DMS53 treated with DMSO at 0.1 percent for 48 hours (cell line): ENCODE results near the gene CATSPER1.

ENCODE experiments used
- DNase-seq: peaks from one replicate; lab custom pipeline; 2025; ENCODE audit not compliant: unreplicated experiment; lab: John Stamatoyannopoulos, UW

The CATSPER1 gene

DNA sequence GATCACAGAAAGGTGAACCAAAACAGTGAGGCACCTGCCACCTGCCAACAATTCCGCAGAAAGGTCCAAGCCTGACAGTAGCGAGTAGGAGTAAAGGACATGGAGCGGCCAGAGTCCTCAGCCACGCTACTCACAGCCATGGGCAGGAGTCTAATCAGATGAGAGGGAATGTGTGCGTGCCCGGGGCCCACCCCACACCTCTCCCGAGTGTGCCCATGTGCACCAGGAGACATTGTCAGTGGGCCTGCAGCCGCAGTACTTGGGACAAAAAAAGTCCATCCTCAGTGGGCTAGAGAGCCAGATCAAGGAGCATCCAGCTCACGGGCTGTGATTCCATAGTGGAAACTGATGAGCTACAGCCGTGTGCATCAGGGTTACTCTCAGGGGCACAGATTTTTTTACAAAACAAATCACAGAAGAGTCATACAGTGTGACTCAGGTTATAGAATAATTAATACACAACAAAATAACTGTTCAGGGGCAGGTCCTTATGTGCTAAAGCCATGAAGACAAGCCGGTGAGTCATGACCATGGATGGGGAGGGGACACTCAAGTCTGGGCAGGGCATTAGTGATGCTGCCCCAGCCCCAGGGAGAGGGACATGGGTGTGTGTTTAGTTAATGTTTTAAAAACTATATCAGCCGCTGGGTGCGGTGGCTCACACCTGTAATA, 52.7 kb downstream of the CATSPER1 start:
- DNase-seq: no peak

DNA sequence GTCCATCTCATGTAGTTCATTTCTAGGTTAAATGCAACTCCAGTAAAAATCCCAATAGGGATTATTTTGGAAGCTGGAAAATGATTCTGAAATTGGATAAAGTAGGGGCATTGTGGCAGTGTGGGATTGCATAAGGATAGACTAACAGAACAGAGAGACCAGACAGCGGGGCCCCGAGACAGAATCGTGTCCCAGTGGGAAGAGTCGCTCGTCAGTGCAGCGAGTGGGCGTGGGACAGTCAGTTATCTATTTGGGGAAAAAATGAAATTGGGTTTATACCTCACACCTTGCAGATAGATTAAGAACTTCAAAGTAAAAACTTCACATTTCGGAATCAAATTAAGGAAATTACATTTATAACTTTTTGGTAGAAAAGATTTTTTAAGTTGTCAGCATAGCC, 54.2 kb downstream of the CATSPER1 start:
- no peak for DNase-seq

DNA sequence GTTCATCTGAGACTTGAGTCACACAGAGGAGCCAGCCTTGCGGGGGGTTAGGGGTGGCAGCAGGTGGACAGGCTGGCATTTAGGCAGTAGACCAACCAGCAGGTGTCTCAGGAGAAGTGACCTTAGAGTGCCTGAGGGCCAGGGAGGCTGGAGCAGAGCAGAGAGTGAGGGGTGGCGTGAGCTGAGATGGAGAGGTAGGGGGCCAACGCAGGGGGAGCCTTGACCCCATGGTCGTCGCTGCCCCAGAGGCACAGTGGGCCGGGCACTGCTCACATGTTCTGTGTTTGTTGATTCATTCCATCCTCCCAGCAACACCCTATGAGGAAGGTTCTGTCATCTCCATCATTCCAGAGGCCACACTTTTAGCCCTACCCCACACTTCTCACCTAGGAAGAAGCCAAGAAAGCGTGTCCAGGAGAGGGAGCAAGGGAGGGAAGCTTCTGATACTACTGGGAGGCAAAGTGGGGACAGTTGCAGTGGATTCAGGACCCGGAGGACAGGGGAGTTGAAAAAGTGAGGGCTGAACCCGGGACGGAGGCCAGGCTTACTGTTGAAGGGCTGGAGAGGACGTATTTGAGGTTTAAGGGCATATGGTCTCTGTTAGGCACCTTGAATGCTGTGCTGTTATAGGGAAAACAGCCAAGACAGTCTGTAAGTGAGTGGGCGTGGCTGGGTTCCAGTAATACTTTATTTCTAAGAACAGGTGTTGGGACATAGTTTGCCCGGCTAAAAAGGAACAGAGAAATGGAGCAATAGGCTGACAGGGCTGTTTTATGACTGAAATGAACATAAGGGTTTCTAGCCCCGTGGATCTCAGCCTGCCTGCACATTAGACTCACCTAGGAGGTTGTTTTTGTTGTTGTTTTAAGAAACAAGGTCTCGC, 57.4 kb downstream of the CATSPER1 start:
- no peak for DNase-seq

DNA sequence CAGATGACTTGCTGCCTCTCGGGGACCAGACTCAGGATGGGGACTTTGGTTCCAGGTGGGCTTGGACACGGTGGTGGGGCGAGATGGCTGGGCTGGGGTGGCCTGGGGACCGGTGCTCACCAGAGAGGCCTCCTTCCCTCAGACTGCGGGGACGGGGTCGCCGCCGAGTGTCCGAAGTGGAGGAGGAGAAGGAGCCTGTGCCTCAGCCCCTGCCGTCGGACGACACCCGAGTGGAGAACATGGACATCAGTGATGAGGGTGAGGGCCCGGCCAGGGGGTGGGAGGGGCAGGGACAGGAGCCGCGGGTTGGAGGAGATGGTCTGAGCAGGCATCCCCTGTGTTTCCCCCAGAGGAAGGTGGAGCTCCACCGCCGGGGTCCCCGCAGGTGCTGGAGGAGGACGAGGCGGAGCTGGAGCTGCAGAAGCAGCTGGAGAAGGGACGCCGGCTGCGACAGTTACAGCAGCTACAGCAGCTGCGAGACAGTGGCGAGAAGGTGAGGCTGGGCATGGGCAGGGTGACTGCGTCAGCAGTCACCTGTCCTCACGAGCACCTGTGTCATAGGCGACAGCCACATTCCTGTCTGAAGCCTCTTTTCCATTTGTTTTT, 58.8 kb downstream of the CATSPER1 start:
- DNase-seq: no peak
